ENCODE data around the gene HMBS.

- TF ChIP-seq CTCF (IDR thresholded peaks at IDR 0.05) (peak in 1 of 4 experiments; percentile 20), POLR2A (IDR thresholded peaks at IDR 0.05) (peak; percentile 65)
Measured at GRCh38 chr11:119067371-119068222, 17.1 kb upstream of the HMBS start, which contains the start of gene VPS11.

Data from prostate gland (tissue), 2 donors.